ENCODE results near the gene NEUROG2. TPM values are rescaled to one million over a fixed set of nuclear protein-coding genes. Genes with fewer than 3 reads are reported as not detected.

NEUROG2 gene
- total RNA-seq, 1 donor from 2014 or later = not detected

GRCh38 chr4:112532267-112532666 lies 16.3 kb upstream of the NEUROG2 start:
- DNase-seq (ENCODE audit: low read depth) = peak; percentile 44
- Histone ChIP-seq H3K4me3 (ENCODE audit: insufficient read depth, low read depth, low read length) (no peak overlapping the region), H3K4me2 (ENCODE audit: low read length) (no peak overlapping the region), H2AFZ (ENCODE audit: low read depth, low read length) (no peak overlapping the region), H3K27ac (ENCODE audit: low read depth, low read length) (no peak overlapping the region), H3K4me1 (ENCODE audit: insufficient read depth, low read length) (peaks cover 4% of the 10 kb centered on the region), H3K27me3 (ENCODE audit: insufficient read depth, low read length) (no peaks in the 10 kb centered on the region), H3K79me2 (ENCODE audit: insufficient read depth, low read length) (no peaks in the 10 kb centered on the region), H3K9me3 (ENCODE audit: insufficient read depth, low read depth, low read length) (no peaks in the 10 kb centered on the region), H4K20me1 (ENCODE audit: insufficient read depth, low read length) (no peaks in the 10 kb centered on the region), H3K9ac (ENCODE audit: low read length) (no peak overlapping the region), H3K36me3 (ENCODE audit: insufficient read depth, low read length) (no peaks in the 10 kb centered on the region)
- H3K4me1 Mint-ChIP-seq (ENCODE audit: low read depth, unreplicated experiment) = peaks cover 6% of the 10 kb centered on the region
- H3K36me3 Mint-ChIP-seq (ENCODE audit: low read depth, unreplicated experiment) = no peaks in the 10 kb centered on the region
- H3K9me3 Mint-ChIP-seq (ENCODE audit: unreplicated experiment) = no peaks in the 10 kb centered on the region
- no peak for TF ChIP-seq EZH2 (IDR thresholded peaks at IDR 0.05; ENCODE audit: insufficient read depth, low read length)
- TF ChIP-seq CTCF (IDR thresholded peaks at IDR 0.05; ENCODE audit: insufficient read depth, low read depth, low read length) = no peak
- H3K4me3 Mint-ChIP-seq (ENCODE audit: unreplicated experiment) = no peak overlapping the region
- H3K27me3 Mint-ChIP-seq (ENCODE audit: low read depth, unreplicated experiment) = peaks cover 3% of the 10 kb centered on the region
- no peak overlapping the region for H3K27ac Mint-ChIP-seq (ENCODE audit: unreplicated experiment)
- FAIRE-seq = peak; percentile 20

DNA sequence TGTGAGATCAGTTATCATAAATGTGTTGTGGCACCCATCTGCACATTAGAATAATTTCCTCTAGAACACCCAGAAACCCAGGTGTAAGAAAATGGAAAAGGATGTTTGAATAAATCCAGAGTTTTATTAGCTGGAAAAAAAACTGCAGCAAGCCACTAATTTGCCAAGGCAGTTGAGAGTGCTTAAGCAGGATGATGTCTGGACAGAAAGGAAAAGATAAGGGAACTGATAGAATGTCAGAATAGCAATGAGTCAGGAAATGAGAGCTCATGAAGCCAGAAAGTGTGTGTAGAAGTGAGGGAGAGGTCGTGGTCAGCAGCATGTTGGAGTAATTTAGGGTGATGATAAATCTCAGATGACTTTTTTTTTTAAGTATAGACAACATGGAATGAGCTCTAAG lies 15.2 kb upstream of the NEUROG2 start:
- no peak overlapping the region for H2AFZ ChIP-seq (ENCODE audit: low read depth, low read length)
- no peaks in the 10 kb centered on the region for H3K9me3 ChIP-seq (ENCODE audit: insufficient read depth, low read depth, low read length)
- no peak overlapping the region for H3K9ac ChIP-seq (ENCODE audit: low read length)
- peaks cover 6% of the 10 kb centered on the region for H3K4me1 Mint-ChIP-seq (ENCODE audit: low read depth, unreplicated experiment)
- no peaks in the 10 kb centered on the region for H3K36me3 Mint-ChIP-seq (ENCODE audit: low read depth, unreplicated experiment)
- H3K27me3 ChIP-seq (ENCODE audit: insufficient read depth, low read length) = no peaks in the 10 kb centered on the region
- DNase-seq (ENCODE audit: low read depth) = peak; percentile 35
- no peak overlapping the region for H3K27ac ChIP-seq (ENCODE audit: low read depth, low read length)
- H4K20me1 ChIP-seq (ENCODE audit: insufficient read depth, low read length) = no peaks in the 10 kb centered on the region
- FAIRE-seq = no peak
- H3K4me2 ChIP-seq (ENCODE audit: low read length) = no peak overlapping the region
- no peaks in the 10 kb centered on the region for H3K36me3 ChIP-seq (ENCODE audit: insufficient read depth, low read length)
- peaks cover 4% of the 10 kb centered on the region for H3K4me1 ChIP-seq (ENCODE audit: insufficient read depth, low read length)
- H3K79me2 ChIP-seq (ENCODE audit: insufficient read depth, low read length) = no peaks in the 10 kb centered on the region
- H3K9me3 Mint-ChIP-seq (ENCODE audit: unreplicated experiment) = no peaks in the 10 kb centered on the region
- TF ChIP-seq CTCF (IDR thresholded peaks at IDR 0.05; ENCODE audit: insufficient read depth, low read depth, low read length) = no peak
- no peak for TF ChIP-seq EZH2 (IDR thresholded peaks at IDR 0.05; ENCODE audit: insufficient read depth, low read length)
- H3K27ac Mint-ChIP-seq (ENCODE audit: unreplicated experiment) = no peak overlapping the region
- H3K4me3 Mint-ChIP-seq (ENCODE audit: unreplicated experiment) = no peak overlapping the region
- peaks cover 3% of the 10 kb centered on the region for H3K27me3 Mint-ChIP-seq (ENCODE audit: low read depth, unreplicated experiment)
- no peak overlapping the region for H3K4me3 ChIP-seq (ENCODE audit: insufficient read depth, low read depth, low read length)

DNA sequence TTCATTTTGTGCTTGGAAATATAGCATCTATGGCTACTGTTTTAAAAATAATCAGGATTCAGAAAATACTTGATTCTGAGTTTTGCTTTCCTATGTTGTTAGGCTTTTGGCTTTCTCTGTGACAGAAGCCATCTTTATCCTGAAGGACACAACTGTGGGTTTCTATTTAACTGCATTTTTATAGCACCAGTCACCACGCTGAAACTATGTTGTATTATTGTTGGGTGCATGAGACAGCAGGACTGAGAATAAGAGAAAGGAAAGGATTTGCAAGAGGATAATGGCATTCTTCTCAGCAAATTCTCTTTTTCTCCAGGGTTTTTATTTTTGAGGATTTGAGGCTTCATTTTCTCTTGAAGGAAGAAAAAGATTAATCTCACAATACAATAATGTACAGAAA lies 10.1 kb upstream of the NEUROG2 start:
- Mint-ChIP-seq H3K27me3 (ENCODE audit: low read depth, unreplicated experiment) (peaks cover 31% of the 10 kb centered on the region), H3K4me3 (ENCODE audit: unreplicated experiment) (no peak overlapping the region), H3K9me3 (ENCODE audit: unreplicated experiment) (peaks cover 11% of the 10 kb centered on the region), H3K36me3 (ENCODE audit: low read depth, unreplicated experiment) (no peaks in the 10 kb centered on the region), H3K4me1 (ENCODE audit: low read depth, unreplicated experiment) (peaks cover 3% of the 10 kb centered on the region), H3K27ac (ENCODE audit: unreplicated experiment) (no peak overlapping the region)
- TF ChIP-seq CTCF (IDR thresholded peaks at IDR 0.05; ENCODE audit: insufficient read depth, low read depth, low read length) = no peak
- no peak for TF ChIP-seq EZH2 (IDR thresholded peaks at IDR 0.05; ENCODE audit: insufficient read depth, low read length)
- peak overlapping the region; percentile 4 for H3K4me2 ChIP-seq (ENCODE audit: low read length)
- no peak overlapping the region for H2AFZ ChIP-seq (ENCODE audit: low read depth, low read length)
- peak; percentile 50 for FAIRE-seq
- H3K9ac ChIP-seq (ENCODE audit: low read length) = no peak overlapping the region
- H3K9me3 ChIP-seq (ENCODE audit: insufficient read depth, low read depth, low read length) = no peaks in the 10 kb centered on the region
- H3K4me1 ChIP-seq (ENCODE audit: insufficient read depth, low read length) = no peaks in the 10 kb centered on the region
- H3K79me2 ChIP-seq (ENCODE audit: insufficient read depth, low read length) = no peaks in the 10 kb centered on the region
- H3K4me3 ChIP-seq (ENCODE audit: insufficient read depth, low read depth, low read length) = no peak overlapping the region
- H3K27ac ChIP-seq (ENCODE audit: low read depth, low read length) = no peak overlapping the region
- peaks cover 3% of the 10 kb centered on the region for H4K20me1 ChIP-seq (ENCODE audit: insufficient read depth, low read length)
- peaks cover 40% of the 10 kb centered on the region for H3K27me3 ChIP-seq (ENCODE audit: insufficient read depth, low read length)
- DNase-seq (ENCODE audit: low read depth) = no peak
- no peaks in the 10 kb centered on the region for H3K36me3 ChIP-seq (ENCODE audit: insufficient read depth, low read length)
